ENCODE results near the gene CHRNE.
"Not testable (repeated sequence)": the region's sequence is repeated elsewhere in the genome, so short reads cannot be mapped to it uniquely, and the experiment has no call there.

Gene CHRNE

DNA sequence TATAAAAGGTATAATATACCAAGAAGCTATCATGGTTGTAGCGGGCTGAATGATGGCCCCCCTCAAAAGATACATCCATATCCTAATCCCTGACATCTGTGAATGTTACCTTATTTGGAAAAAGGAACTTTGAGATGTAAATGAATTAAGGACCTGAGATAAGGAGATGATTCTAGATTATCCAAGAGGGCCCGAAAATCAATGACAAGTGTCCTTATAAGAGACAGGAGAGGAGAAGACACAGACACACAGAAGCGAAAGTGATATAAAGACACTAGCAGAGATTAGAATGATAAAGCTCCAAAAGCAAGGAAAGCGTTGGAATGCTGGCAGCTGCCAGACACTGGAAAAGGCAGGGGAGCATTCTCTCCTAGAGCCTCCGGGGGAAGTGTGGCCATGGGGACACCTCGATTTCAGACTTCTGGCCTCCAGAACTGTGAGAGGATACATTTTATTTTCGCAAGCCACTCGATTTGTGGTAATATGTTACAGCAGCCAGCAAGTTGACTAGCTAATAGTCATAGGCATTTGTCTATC is 16.7 kb upstream of the CHRNE start:
- H2AFZ ChIP-seq (ENCODE audit: low read length) = peak overlapping the region; percentile 52
- H3K27me3 ChIP-seq (ENCODE audit: control insufficient read depth in 3 of 3, insufficient read depth in 3 of 3, low read depth in 1 of 3, low read length in 3 of 3) = no peaks in the 10 kb centered on the region
- H2BK120ac ChIP-seq (ENCODE audit: low read depth, low read length) = no peak overlapping the region
- H3K79me1 ChIP-seq (ENCODE audit: low read depth, low read length) = no peaks in the 10 kb centered on the region
- no peak overlapping the region for H3K4me3 ChIP-seq (ENCODE audit: low read length in 2 of 2)
- WGBS, 2 donors (ENCODE audit: extremely low coverage in 2 of 2, insufficient read length in 2 of 2, insufficient replicate concordance in 1 of 2) = no CpG with 5 or more reads among the region's 8 CpGs
- no peak overlapping the region for H3K4ac ChIP-seq (ENCODE audit: low read length)
- no peaks in the 10 kb centered on the region for H3K9me3 ChIP-seq (replicated peaks in 1 of 2; ENCODE audit: control insufficient read depth in 2 of 2, insufficient read depth in 1 of 2, low read depth in 1 of 2, low read length in 2 of 2)
- no peak overlapping the region for H3K23ac ChIP-seq (ENCODE audit: low read depth, low read length, poor library complexity)
- H3K4me1 ChIP-seq (ENCODE audit: control insufficient read depth in 2 of 2, insufficient read depth in 1 of 2, low read depth in 1 of 2, low read length in 2 of 2) = no peaks in the 10 kb centered on the region
- H2BK5ac ChIP-seq (ENCODE audit: low read length) = no peak overlapping the region
- no peak overlapping the region for H2BK12ac ChIP-seq (ENCODE audit: low read length)
- H4K91ac ChIP-seq (ENCODE audit: low read depth, low read length, poor library complexity) = no peak overlapping the region
- no peak overlapping the region for H3K18ac ChIP-seq (ENCODE audit: low read length)
- no peak overlapping the region for H3K9ac ChIP-seq (ENCODE audit: low read depth, low read length, poor library complexity)
- H3K27ac ChIP-seq (replicated peaks; ENCODE audit: low read length) = no peak overlapping the region
- DNase-seq (ENCODE audit: low spot score) = no peak
- H2BK15ac ChIP-seq (ENCODE audit: low read length) = no peak overlapping the region
- H3K36me3 ChIP-seq (replicated peaks in 1 of 2; ENCODE audit: control insufficient read depth in 2 of 2, insufficient read depth in 2 of 2, low read length in 2 of 2) = no peaks in the 10 kb centered on the region
- H3K4me2 ChIP-seq (ENCODE audit: insufficient read depth, low read length, poor library complexity, severe bottlenecking) = no peak overlapping the region
- H3K14ac ChIP-seq (ENCODE audit: low read length) = no peak overlapping the region
- H2AK5ac ChIP-seq (ENCODE audit: low read depth, low read length) = no peak overlapping the region
- H4K8ac ChIP-seq (ENCODE audit: low read depth, low read length) = no peak overlapping the region

DNA sequence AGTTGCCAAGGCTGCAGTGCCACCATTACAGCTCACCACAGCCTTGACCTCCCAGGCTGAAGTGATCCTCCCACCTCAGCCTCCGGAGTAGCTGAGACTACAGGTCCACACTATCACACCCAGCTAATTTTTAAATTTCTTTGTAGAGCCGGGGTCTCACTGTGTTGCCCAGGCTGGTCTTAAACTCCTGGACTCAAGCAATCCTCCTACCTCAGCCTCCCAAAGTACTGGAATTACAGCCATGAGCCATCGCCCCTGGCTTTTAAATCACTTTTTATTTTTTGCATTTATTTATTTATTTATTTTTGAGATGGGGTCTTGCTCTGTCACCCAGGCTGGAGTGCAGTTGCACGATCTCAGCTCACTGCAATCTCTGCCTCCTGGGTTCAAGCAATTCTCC is 11.7 kb upstream of the CHRNE start:
- WGBS, 2 donors (ENCODE audit: extremely low coverage in 2 of 2, insufficient read length in 2 of 2, insufficient replicate concordance in 1 of 2) = no CpG with 5 or more reads among the region's 4 CpGs
- H3K4me3 ChIP-seq (ENCODE audit: low read length in 2 of 2); H3K4ac ChIP-seq (ENCODE audit: low read length); H2AFZ ChIP-seq (ENCODE audit: low read length); H2BK15ac ChIP-seq (ENCODE audit: low read length); H3K14ac ChIP-seq (ENCODE audit: low read length); H3K27ac ChIP-seq (replicated peaks; ENCODE audit: low read length); H2BK120ac ChIP-seq (ENCODE audit: low read depth, low read length); H3K27me3 ChIP-seq (ENCODE audit: control insufficient read depth in 3 of 3, insufficient read depth in 3 of 3, low read depth in 1 of 3, low read length in 3 of 3); H2BK12ac ChIP-seq (ENCODE audit: low read length); H3K4me2 ChIP-seq (ENCODE audit: insufficient read depth, low read length, poor library complexity, severe bottlenecking); H3K4me1 ChIP-seq (ENCODE audit: control insufficient read depth in 2 of 2, insufficient read depth in 1 of 2, low read depth in 1 of 2, low read length in 2 of 2); H2BK5ac ChIP-seq (ENCODE audit: low read length); H3K18ac ChIP-seq (ENCODE audit: low read length); H2AK5ac ChIP-seq (ENCODE audit: low read depth, low read length); DNase-seq (ENCODE audit: low spot score); H4K91ac ChIP-seq (ENCODE audit: low read depth, low read length, poor library complexity); H3K79me1 ChIP-seq (ENCODE audit: low read depth, low read length); H3K36me3 ChIP-seq (replicated peaks in 1 of 2; ENCODE audit: control insufficient read depth in 2 of 2, insufficient read depth in 2 of 2, low read length in 2 of 2); H4K8ac ChIP-seq (ENCODE audit: low read depth, low read length); H3K9ac ChIP-seq (ENCODE audit: low read depth, low read length, poor library complexity); H3K23ac ChIP-seq (ENCODE audit: low read depth, low read length, poor library complexity); H3K9me3 ChIP-seq (replicated peaks in 1 of 2; ENCODE audit: control insufficient read depth in 2 of 2, insufficient read depth in 1 of 2, low read depth in 1 of 2, low read length in 2 of 2): not testable (repeated sequence)

DNA sequence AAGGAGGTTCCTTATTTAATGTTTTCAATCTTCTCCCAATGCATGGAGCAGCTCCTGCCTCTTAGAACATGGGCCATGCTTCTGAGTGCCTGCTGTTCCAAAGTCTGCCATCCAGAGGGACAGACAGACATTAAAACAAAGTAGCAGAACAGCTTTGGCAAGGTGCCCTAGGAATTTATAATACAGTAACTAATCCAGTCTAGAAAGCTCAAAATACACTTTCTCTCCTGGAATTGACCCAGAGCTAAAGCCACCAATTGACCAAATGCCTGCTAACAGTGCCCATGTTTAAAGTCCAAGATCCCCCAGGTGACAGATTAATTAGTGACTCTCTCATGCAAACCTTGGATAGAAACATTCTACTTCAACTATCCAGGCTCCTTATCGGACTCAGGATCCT is 11.1 kb upstream of the CHRNE start:
- Histone ChIP-seq H3K4ac (ENCODE audit: low read length) (no peak overlapping the region), H4K91ac (ENCODE audit: low read depth, low read length, poor library complexity) (no peak overlapping the region), H2BK12ac (ENCODE audit: low read length) (no peak overlapping the region), H2BK5ac (ENCODE audit: low read length) (no peak overlapping the region), H3K9me3 (replicated peaks in 1 of 2; ENCODE audit: control insufficient read depth in 2 of 2, insufficient read depth in 1 of 2, low read depth in 1 of 2, low read length in 2 of 2) (no peaks in the 10 kb centered on the region), H3K27me3 (ENCODE audit: control insufficient read depth in 3 of 3, insufficient read depth in 3 of 3, low read depth in 1 of 3, low read length in 3 of 3) (no peaks in the 10 kb centered on the region), H2AK5ac (ENCODE audit: low read depth, low read length) (no peak overlapping the region), H3K4me3 (ENCODE audit: low read length in 2 of 2) (no peak overlapping the region), H4K8ac (ENCODE audit: low read depth, low read length) (no peak overlapping the region), H3K18ac (ENCODE audit: low read length) (no peak overlapping the region), H2BK120ac (ENCODE audit: low read depth, low read length) (no peak overlapping the region), H3K14ac (ENCODE audit: low read length) (no peak overlapping the region), H3K23ac (ENCODE audit: low read depth, low read length, poor library complexity) (no peak overlapping the region), H3K79me1 (ENCODE audit: low read depth, low read length) (no peaks in the 10 kb centered on the region), H3K9ac (ENCODE audit: low read depth, low read length, poor library complexity) (no peak overlapping the region), H3K27ac (replicated peaks; ENCODE audit: low read length) (no peak overlapping the region), H3K36me3 (replicated peaks in 1 of 2; ENCODE audit: control insufficient read depth in 2 of 2, insufficient read depth in 2 of 2, low read length in 2 of 2) (no peaks in the 10 kb centered on the region), H3K4me1 (ENCODE audit: control insufficient read depth in 2 of 2, insufficient read depth in 1 of 2, low read depth in 1 of 2, low read length in 2 of 2) (peaks cover 0 to 2% of the 10 kb centered on the region in 2 donors), H2BK15ac (ENCODE audit: low read length) (no peak overlapping the region), H2AFZ (ENCODE audit: low read length) (no peak overlapping the region), H3K4me2 (ENCODE audit: insufficient read depth, low read length, poor library complexity, severe bottlenecking) (no peak overlapping the region)
- no CpG with 5 or more reads among the region's 1 CpG for WGBS, 2 donors (ENCODE audit: extremely low coverage in 2 of 2, insufficient read length in 2 of 2, insufficient replicate concordance in 1 of 2)
- no peak for DNase-seq (ENCODE audit: low spot score)

DNA sequence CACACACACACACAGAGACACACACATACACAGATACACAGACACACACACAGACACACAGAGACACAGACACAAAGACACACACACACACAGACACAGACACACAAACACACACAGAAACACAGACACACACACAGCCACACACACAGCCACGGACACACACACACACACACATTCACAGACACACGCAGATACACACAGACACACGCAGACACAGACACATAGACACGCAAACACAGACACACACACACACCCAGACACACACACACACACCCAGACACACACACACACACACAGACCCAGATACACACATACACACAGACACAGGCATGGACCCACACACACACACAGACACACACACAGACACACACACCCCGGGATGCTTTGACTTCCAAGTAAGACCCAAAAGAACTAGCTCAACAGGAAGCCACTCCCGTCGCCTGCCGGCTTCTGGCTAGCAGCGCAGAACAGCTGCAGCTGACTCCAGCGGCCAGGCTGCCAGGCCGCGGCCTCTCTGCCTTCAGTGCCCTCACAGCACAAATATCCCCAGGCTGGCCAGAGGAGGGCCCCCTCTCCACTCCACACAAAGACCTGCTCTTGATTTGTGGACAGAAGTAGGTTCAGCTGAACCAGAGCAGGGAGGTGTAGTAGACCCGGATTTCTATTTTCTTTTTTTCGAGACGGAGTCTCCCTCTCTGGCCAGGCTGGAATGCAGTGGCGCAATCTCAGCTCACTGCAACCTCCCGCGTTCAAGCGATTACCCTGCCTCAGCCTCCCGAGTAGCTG is 6.0 kb upstream of the CHRNE start:
- H3K4me1 ChIP-seq (ENCODE audit: control insufficient read depth in 2 of 2, insufficient read depth in 1 of 2, low read depth in 1 of 2, low read length in 2 of 2) = peaks cover 8 to 9% of the 10 kb centered on the region in 2 donors
- H2BK15ac ChIP-seq (ENCODE audit: low read length) = no peak overlapping the region
- no peak overlapping the region for H4K91ac ChIP-seq (ENCODE audit: low read depth, low read length, poor library complexity)
- H3K9ac ChIP-seq (ENCODE audit: low read depth, low read length, poor library complexity) = peak overlapping the region; percentile 79
- no peaks in the 10 kb centered on the region for H3K36me3 ChIP-seq (replicated peaks in 1 of 2; ENCODE audit: control insufficient read depth in 2 of 2, insufficient read depth in 2 of 2, low read length in 2 of 2)
- peak overlapping the region; percentile 95 for H2AFZ ChIP-seq (ENCODE audit: low read length)
- peaks cover 0 to 2% (median 0%) of the 10 kb centered on the region in 3 experiments for H3K27me3 ChIP-seq (ENCODE audit: control insufficient read depth in 3 of 3, insufficient read depth in 3 of 3, low read depth in 1 of 3, low read length in 3 of 3)
- H4K8ac ChIP-seq (ENCODE audit: low read depth, low read length) = no peak overlapping the region
- peak; percentile 71 for DNase-seq (ENCODE audit: low spot score)
- H2BK12ac ChIP-seq (ENCODE audit: low read length) = no peak overlapping the region
- H3K4me3 ChIP-seq (ENCODE audit: low read length in 2 of 2) = peak overlapping the region; percentile 7 to 20
- H3K9me3 ChIP-seq (replicated peaks in 1 of 2; ENCODE audit: control insufficient read depth in 2 of 2, insufficient read depth in 1 of 2, low read depth in 1 of 2, low read length in 2 of 2) = no peaks in the 10 kb centered on the region
- H2BK5ac ChIP-seq (ENCODE audit: low read length) = no peak overlapping the region
- H3K18ac ChIP-seq (ENCODE audit: low read length) = peak overlapping the region; percentile 36
- no peak overlapping the region for H2AK5ac ChIP-seq (ENCODE audit: low read depth, low read length)
- no CpG with 5 or more reads among the region's 20 CpGs for WGBS, 2 donors (ENCODE audit: extremely low coverage in 2 of 2, insufficient read length in 2 of 2, insufficient replicate concordance in 1 of 2)
- H3K79me1 ChIP-seq (ENCODE audit: low read depth, low read length) = no peaks in the 10 kb centered on the region
- H3K14ac ChIP-seq (ENCODE audit: low read length) = peak overlapping the region; percentile 57
- H3K4ac ChIP-seq (ENCODE audit: low read length) = no peak overlapping the region
- H3K4me2 ChIP-seq (ENCODE audit: insufficient read depth, low read length, poor library complexity, severe bottlenecking) = no peak overlapping the region
- H2BK120ac ChIP-seq (ENCODE audit: low read depth, low read length) = no peak overlapping the region
- no peak overlapping the region for H3K23ac ChIP-seq (ENCODE audit: low read depth, low read length, poor library complexity)
- no peak overlapping the region for H3K27ac ChIP-seq (replicated peaks; ENCODE audit: low read length)

Measured in neuronal stem cell (in vitro differentiated cells).